ENCODE data around the gene CDC7.
"Not testable (repeated sequence)": the region's sequence is repeated elsewhere in the genome, so short reads cannot be mapped to it uniquely, and the experiment has no call there.

The CDC7 gene

DNA sequence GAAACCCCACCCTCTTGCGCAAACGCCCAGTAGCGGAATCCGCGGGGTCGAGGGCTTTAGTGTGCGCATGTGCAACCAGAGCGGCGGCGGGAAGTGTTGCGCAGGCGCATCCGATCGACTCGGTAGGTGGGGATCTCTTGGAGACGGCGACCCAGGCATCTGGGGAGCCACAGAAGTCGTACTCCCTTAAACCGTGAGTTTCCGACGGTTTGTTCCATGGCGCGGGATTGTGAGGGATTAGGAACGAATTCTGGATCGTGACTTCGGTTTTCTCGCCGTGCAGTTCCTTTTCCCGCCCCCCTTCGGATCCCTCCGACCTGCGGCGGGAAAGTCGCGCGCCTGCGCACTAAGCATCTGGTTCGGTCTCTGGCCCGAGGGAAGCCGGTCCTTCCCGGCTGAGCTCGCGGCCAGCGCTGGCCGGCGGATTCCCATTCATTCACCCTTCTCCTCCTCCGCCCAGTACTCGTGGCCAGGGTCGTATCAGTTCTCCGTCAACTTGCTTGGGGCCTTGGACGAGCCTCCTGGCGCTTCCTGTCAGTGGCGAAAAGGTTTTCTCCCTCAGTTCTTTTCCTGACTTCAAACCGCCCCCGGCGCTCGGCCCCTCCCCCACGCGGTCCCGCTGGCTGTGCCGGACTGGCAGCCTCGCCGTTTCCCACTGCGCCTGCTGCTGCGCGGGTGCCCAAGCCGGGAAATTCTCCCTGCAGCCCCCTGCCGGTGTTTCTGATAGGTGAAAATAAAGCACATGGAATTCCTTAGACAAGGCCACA lies at the start of gene CDC7:
TSS of gene CDC7 (plus strand) at position 96 of the 767 bp plus-strand sequence. CDS start 866 bp downstream, outside the sequence.
- peak; percentile 80 for DNase-seq (ENCODE audit: low read depth)

GRCh38 chr1:91454136-91454535 lies 46.5 kb upstream of the CDC7 start:
- DNase-seq (ENCODE audit: low read depth), result no peak

DNA sequence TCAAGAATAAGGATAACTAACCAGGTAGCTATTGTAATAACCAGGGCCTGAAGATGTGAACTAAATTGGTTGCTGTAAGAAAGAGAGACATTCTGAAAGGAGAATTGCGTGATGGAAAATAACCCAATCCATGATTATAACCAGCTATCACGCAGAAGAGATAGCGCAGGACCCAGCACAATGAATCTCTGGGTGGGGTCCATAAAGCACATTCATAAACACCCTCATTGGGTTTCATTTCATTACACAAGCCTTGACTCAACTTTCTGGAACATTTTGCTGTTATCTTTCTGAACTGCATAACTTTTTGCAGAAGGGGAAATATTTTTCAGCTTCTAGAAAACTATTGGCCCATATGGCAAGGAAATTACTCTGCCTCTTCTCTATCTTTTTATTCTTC lies 45.3 kb upstream of the CDC7 start:
- no peak for DNase-seq (ENCODE audit: low read depth)

GRCh38 chr1:91455896-91456295 lies 44.8 kb upstream of the CDC7 start:
- no peak for DNase-seq (ENCODE audit: low read depth)

GRCh38 chr1:91465350-91465749 lies 35.3 kb upstream of the CDC7 start:
- not testable (repeated sequence) for DNase-seq (ENCODE audit: low read depth)

DNA sequence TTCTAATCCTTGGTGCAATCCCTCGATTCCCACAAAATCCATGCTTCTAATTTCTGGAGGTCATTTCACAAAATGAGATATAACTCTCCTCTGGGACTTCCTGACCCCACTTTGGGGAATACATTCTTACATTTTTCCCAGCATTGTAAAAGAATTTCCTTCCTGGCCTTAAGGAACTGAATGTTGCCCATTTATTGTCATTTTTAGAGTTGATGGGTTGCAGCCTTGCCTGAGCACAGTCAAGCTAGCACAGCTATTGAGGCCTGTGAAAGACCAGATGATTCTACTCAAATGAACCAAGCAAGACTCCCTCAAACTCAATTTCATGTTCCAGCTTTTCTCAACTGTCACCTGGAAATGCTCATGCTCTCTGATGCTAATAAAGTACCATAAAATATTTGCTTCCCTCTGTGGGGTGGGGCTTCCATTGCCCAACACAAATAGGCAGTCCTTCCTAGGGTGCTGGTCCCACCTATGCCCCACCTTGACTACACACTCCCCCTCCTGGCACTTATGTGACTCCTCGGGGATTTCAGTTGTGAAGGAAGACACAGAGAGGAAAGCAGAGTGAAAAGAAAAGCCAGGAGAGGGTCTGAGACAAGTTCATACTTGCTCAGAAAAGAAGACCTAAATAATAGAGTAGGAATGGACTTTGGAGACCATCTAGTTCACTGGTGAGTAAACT lies 24.0 kb upstream of the CDC7 start:
- no peak for DNase-seq (ENCODE audit: low read depth)

GRCh38 chr1:91487469-91487868 lies 13.2 kb upstream of the CDC7 start:
- no peak for DNase-seq (ENCODE audit: low read depth)

- DNase-seq (ENCODE audit: low read depth), result no peak
Observed at GRCh38 chr1:91490501-91490900, 10.2 kb upstream of the CDC7 start.

DNA sequence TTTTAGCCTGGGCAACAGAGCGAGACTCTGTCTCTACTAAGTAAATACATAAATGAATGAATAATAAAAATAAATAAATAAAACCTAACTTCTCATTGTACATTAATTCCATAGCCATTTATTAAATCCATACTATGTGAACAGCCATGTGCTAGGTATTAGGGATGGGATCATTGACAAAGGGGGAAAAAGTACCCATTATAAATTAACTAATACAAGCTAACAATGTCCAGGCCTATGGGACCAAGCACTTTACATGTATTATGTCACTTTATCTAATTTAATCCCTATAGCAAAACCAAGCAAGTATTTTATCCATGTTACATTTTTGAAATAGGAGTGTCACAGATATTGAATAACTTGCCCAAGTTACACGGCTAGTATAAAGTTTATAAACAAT lies 2.6 kb upstream of the CDC7 start:
- DNase-seq (ENCODE audit: low read depth), result no peak

DNA sequence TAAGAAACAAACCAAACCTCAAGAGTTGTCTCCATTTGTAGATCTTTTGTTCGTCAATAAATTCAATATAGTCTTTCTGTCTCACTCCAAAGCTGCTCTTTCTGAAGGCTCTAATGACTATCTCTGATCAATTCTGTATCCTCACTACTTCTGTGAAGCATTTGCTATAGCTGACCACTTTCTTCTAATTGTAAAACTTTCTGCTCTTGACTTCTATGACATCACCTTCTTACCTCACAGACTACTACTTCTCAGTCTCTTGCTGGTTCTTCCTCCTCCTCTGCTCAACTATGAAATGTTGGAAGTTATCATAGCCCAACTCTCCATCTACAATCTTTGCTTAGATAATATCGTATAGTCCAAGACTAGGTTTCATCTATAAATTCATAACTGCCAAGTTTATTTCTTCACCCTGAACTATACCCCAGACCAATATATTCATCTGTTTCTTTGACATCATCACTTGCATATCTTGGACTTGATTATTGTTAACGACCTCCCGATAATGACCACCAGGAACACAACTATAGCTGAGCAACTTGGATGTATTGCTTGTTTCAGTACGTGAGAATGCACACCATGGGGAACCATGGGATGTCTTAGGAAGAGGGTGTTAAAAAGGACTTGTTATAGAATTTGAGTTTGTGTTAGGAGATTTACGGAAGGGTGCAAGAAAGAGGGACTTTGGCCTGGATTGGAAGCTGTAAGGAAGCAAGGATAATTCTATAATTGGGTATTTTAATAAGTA lies 2.0 kb upstream of the CDC7 start:
- DNase-seq (ENCODE audit: low read depth), result no peak

DNA sequence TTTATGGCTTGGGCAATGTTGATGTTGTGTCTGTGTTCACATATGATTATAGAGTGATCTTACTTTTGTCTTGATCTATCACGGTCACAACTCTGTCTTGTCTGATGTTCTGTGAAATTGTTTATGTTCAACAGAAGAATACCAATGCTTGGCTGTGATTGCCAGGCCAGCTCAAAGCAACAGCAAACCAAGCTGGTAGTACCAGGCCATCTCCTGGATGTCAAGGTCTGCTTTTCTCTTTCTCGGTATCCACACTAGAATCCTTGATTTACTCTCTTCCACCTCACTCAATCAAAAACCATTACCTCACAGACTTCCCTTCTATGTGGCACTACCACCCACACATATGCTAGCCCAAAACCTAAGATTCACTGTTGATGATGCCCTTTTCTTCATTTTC lies 1.3 kb upstream of the CDC7 start:
- DNase-seq (ENCODE audit: low read depth), result no peak

- DNase-seq (ENCODE audit: low read depth), result no peak
Observed at GRCh38 chr1:91499904-91500755, 521 bp upstream of the CDC7 start.

GRCh38 chr1:91501523-91501851 lies 836 bp downstream of the CDC7 start:
- DNase-seq (ENCODE audit: low read depth), result no peak

DNA sequence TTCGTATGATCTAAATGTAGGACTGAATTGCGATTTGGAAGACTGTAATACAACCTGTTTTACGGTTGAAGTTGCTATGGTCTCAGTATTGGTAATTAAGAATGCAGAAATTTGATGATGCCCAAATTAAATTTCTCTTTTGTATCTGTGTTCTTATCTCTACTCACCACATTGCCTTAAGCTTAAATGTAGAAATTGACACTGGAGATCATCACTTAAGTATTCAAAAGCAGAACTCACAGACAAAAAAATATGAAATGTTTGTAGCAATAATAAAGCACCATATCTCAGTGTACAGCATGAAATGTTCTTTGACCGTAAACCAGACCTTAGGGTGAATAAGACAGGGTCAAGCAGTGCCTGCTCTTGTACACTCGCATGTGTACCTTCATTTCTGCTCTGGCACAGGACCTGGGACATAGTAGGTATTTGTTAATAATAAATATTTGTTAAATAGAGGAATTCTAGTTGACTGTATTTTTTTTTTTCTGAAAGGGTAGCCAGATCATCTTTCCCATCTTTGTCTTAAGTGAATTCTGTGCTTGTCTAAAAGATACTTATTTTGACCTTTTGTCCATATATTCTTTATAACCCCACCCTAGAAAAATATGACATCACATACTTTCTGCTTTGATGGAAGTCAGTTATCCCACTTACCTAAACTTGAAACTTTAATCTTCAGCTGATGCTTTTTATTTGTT lies 1.5 kb downstream of the CDC7 start:
- DNase-seq (ENCODE audit: low read depth), result no peak

GRCh38 chr1:91502672-91503184 lies 2.1 kb downstream of the CDC7 start:
- no peak for DNase-seq (ENCODE audit: low read depth)

GRCh38 chr1:91503332-91503900 lies 2.8 kb downstream of the CDC7 start:
- no peak for DNase-seq (ENCODE audit: low read depth)

DNA sequence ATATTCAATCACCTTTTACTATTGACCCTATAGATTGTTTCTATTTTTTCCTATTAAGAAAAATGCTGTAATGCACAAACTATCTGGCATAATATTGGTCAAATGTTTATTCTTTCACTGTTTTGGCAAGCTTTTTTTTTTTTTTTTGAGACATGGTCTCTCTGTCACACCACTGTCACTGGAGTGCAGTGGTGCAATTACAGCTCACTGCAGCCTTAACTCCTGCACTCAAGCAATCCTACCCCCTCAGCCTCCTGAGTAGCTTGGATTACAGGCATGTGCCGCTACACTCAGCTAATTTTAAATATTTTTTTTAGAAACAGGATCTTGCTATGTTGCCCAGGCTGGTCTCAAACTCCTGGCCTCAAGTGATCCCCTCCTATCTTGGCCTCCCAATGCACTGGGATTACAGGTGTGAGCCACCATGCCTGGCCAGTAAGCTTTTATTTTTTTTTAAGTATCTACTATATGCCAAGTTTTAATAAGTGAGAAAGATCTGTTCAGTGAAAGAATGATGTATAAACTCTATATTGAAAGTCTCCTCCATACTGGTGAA lies 3.4 kb downstream of the CDC7 start:
- no peak for DNase-seq (ENCODE audit: low read depth)

DNA sequence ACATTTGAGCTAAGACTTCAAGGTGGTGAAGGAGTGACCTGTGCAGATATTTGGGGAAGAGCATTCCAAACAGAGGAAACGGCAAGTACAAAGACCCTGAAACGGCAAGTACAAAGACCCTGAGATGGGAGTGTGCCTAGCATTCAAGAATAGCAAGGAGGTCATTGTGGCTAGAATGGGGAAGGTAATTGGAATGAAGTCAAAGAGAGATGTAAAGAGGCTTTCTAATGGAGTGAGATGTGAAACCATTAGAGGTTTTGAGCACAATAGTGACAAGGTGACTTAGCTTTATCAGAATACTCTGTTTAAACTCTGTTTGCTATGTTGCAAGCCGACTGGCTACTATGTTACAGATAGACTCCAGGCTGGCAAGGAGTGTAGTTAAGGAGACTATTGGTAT lies 4.4 kb downstream of the CDC7 start:
- DNase-seq (ENCODE audit: low read depth), result no peak

- no peak for DNase-seq (ENCODE audit: low read depth)
Observed at GRCh38 chr1:91506071-91506470, 5.4 kb downstream of the CDC7 start.

GRCh38 chr1:91507328-91507727 lies 6.7 kb downstream of the CDC7 start:
- DNase-seq (ENCODE audit: low read depth), result no peak

GRCh38 chr1:91510754-91511153 lies 10.1 kb downstream of the CDC7 start:
- DNase-seq (ENCODE audit: low read depth), result no peak

Measured in activated T-helper 9 cell treated with anti-CD3 and anti-CD28 coated beads, Interleukin-2, amount 50 U/mL, for 16 hours (primary cell).